ENCODE measurements around the gene ANKRD42. TPM values are rescaled to one million over a fixed set of nuclear protein-coding genes. Genes with fewer than 3 reads are reported as not detected.

Gene ANKRD42
- total RNA-seq, 4 donors from 2014 or later: 3.6 to 27.2 (median 9.8) TPM

DNA sequence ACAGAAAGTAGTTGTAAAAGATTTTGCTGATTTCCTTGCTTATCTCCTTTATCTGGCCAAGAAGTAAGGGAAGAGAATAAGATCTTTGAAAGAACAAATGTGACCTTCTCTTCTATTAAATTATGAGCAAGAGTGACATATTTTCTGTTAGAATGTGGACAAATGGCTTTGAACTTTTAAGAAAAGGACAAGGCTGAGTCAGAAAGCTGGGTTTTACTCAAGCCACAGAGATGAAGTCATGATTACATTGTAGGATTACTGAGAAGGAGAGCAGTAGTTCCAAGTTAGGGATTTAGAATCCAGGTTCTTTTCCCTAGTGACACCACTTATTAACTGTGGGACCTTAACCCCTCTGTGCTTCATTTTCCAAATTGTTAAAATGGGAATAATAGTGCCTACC, 79.1 kb downstream of the ANKRD42 start:
- H3K27me3 ChIP-seq: no peaks in the 10 kb centered on the region
- no peaks in the 10 kb centered on the region for H3K4me1 ChIP-seq
- H3K27ac ChIP-seq: no peak overlapping the region
- peaks cover 0 to 76% (median 0%) of the 10 kb centered on the region in 3 donors for H3K36me3 ChIP-seq
- no peak overlapping the region for H3K4me3 ChIP-seq
- H3K9me3 ChIP-seq: no peaks in the 10 kb centered on the region
- TF ChIP-seq, protein P1, sequence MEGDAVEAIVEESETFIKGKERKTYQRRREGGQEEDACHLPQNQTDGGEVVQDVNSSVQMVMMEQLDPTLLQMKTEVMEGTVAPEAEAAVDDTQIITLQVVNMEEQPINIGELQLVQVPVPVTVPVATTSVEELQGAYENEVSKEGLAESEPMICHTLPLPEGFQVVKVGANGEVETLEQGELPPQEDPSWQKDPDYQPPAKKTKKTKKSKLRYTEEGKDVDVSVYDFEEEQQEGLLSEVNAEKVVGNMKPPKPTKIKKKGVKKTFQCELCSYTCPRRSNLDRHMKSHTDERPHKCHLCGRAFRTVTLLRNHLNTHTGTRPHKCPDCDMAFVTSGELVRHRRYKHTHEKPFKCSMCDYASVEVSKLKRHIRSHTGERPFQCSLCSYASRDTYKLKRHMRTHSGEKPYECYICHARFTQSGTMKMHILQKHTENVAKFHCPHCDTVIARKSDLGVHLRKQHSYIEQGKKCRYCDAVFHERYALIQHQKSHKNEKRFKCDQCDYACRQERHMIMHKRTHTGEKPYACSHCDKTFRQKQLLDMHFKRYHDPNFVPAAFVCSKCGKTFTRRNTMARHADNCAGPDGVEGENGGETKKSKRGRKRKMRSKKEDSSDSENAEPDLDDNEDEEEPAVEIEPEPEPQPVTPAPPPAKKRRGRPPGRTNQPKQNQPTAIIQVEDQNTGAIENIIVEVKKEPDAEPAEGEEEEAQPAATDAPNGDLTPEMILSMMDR (IDR thresholded peaks at IDR 0.05): no peak
- no peak for TF ChIP-seq POLR2A (IDR thresholded peaks at IDR 0.05)
- DNase-seq: no peak

GRCh38 chr11:83275888-83276641, 82.6 kb downstream of the ANKRD42 start:
- Histone ChIP-seq H3K9me3 (no peaks in the 10 kb centered on the region), H3K27ac (no peak overlapping the region), H3K27me3 (no peaks in the 10 kb centered on the region), H3K36me3 (peaks cover 0 to 76% (median 0%) of the 10 kb centered on the region in 3 donors), H3K4me3 (no peak overlapping the region), H3K4me1 (no peaks in the 10 kb centered on the region)
- no peak for DNase-seq
- TF ChIP-seq POLR2A (IDR thresholded peaks at IDR 0.05): no peak
- TF ChIP-seq, protein P1 (IDR thresholded peaks at IDR 0.05): no peak

DNA sequence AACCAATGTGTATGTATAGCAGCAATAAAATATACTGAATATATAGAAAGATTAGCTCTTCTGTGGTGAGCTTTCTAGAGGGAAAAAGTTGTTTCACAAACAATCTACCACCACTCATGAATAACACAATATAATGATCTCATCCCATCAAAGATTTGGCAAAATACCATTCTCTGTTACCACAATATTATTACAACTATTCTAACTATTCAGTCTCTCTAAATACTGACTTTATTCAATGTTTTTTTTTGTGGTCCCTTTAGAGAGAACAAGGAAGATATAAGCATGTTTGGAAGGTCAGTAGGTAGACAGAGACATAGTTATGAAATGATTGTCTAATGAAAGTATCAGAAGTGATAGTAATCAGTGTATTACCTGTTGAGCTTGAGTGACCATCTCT, 84.8 kb downstream of the ANKRD42 start:
- H3K27ac ChIP-seq: no peak overlapping the region
- no peaks in the 10 kb centered on the region for H3K9me3 ChIP-seq
- peaks cover 0 to 54% (median 0%) of the 10 kb centered on the region in 3 donors for H3K36me3 ChIP-seq
- no peak for TF ChIP-seq POLR2A (IDR thresholded peaks at IDR 0.05)
- TF ChIP-seq, protein P1 (IDR thresholded peaks at IDR 0.05): no peak
- no peak for DNase-seq
- H3K27me3 ChIP-seq: no peaks in the 10 kb centered on the region
- H3K4me1 ChIP-seq: peaks cover 0 to 12% (median 0%) of the 10 kb centered on the region in 4 donors
- no peak overlapping the region for H3K4me3 ChIP-seq

GRCh38 chr11:83280256-83280655, 86.7 kb downstream of the ANKRD42 start:
- peaks cover 0 to 22% (median 2%) of the 10 kb centered on the region in 4 donors for H3K4me1 ChIP-seq
- DNase-seq: no peak
- no peak overlapping the region for H3K4me3 ChIP-seq
- peaks cover 0 to 36% (median 0%) of the 10 kb centered on the region in 3 donors for H3K36me3 ChIP-seq
- H3K9me3 ChIP-seq: no peaks in the 10 kb centered on the region
- H3K27ac ChIP-seq: no peak overlapping the region
- H3K27me3 ChIP-seq: no peaks in the 10 kb centered on the region
- TF ChIP-seq, protein P1 (IDR thresholded peaks at IDR 0.05): no peak
- TF ChIP-seq POLR2A (IDR thresholded peaks at IDR 0.05): no peak

GRCh38 chr11:83282084-83282716, 88.7 kb downstream of the ANKRD42 start:
- H3K4me3 ChIP-seq: no peak overlapping the region
- DNase-seq: no peak
- peaks cover 0 to 22% (median 2%) of the 10 kb centered on the region in 4 donors for H3K4me1 ChIP-seq
- H3K27ac ChIP-seq: no peak overlapping the region
- TF ChIP-seq POLR2A (IDR thresholded peaks at IDR 0.05): no peak
- TF ChIP-seq, protein P1 (IDR thresholded peaks at IDR 0.05): no peak
- H3K27me3 ChIP-seq: no peaks in the 10 kb centered on the region
- no peaks in the 10 kb centered on the region for H3K9me3 ChIP-seq
- H3K36me3 ChIP-seq: peaks cover 0 to 18% (median 0%) of the 10 kb centered on the region in 3 donors
